NCI-H1105 (cell line): ENCODE measurements around the gene ACBD6.

Source experiments
- DNase-seq: peaks from one replicate; lab custom pipeline; 2025; lab: John Stamatoyannopoulos, UW

ACBD6 gene

GRCh38 chr1:180269645-180270529 lies 232.5 kb downstream of the ACBD6 start:
- no peak for DNase-seq

GRCh38 chr1:180268556-180269075 lies 233.8 kb downstream of the ACBD6 start:
- no peak for DNase-seq

GRCh38 chr1:180267761-180268555 lies 234.4 kb downstream of the ACBD6 start:
- DNase-seq: no peak

GRCh38 chr1:180267211-180267561 lies 235.2 kb downstream of the ACBD6 start:
- no peak for DNase-seq

GRCh38 chr1:180266275-180267210 lies 235.8 kb downstream of the ACBD6 start:
- no peak for DNase-seq

- DNase-seq: no peak
Observed at GRCh38 chr1:180265871-180266270, 236.5 kb downstream of the ACBD6 start.

GRCh38 chr1:180265201-180265600 lies 237.2 kb downstream of the ACBD6 start:
- DNase-seq: no peak

GRCh38 chr1:180264595-180264994 lies 237.8 kb downstream of the ACBD6 start:
- no peak for DNase-seq

GRCh38 chr1:180262628-180263488 lies 239.5 kb downstream of the ACBD6 start:
- DNase-seq: no peak

GRCh38 chr1:180261524-180262155 lies 240.7 kb downstream of the ACBD6 start:
- no peak for DNase-seq

- DNase-seq: no peak
Observed at GRCh38 chr1:180261030-180261429, 241.3 kb downstream of the ACBD6 start.

GRCh38 chr1:180260541-180260940 lies 241.8 kb downstream of the ACBD6 start:
- no peak for DNase-seq

- no peak for DNase-seq
Observed at GRCh38 chr1:180259431-180260338, 242.7 kb downstream of the ACBD6 start.

- no peak for DNase-seq
Observed at GRCh38 chr1:180258935-180259334, 243.4 kb downstream of the ACBD6 start.

GRCh38 chr1:180258290-180258689 lies 244.1 kb downstream of the ACBD6 start:
- no peak for DNase-seq

- DNase-seq: no peak
Observed at GRCh38 chr1:180257486-180257885, 244.9 kb downstream of the ACBD6 start.

GRCh38 chr1:180257028-180257386 lies 245.4 kb downstream of the ACBD6 start:
- no peak for DNase-seq

GRCh38 chr1:180256341-180257027 lies 245.9 kb downstream of the ACBD6 start:
- DNase-seq: no peak
